HG02759 (cell line): ENCODE measurements around the gene RBM6.
"Not testable (repeated sequence)": the region's sequence is repeated elsewhere in the genome, so short reads cannot be mapped to it uniquely, and the experiment has no call there.

ENCODE experiments used
- ATAC-seq: cut with Tn5 transposase; IDR thresholded peaks from one replicate; pipeline ENCODE4 v1.9.1; 2021; ENCODE audit warnings: mild to moderate bottlenecking, moderate library complexity; ENCODE audit not compliant: unreplicated experiment

RBM6 gene

DNA sequence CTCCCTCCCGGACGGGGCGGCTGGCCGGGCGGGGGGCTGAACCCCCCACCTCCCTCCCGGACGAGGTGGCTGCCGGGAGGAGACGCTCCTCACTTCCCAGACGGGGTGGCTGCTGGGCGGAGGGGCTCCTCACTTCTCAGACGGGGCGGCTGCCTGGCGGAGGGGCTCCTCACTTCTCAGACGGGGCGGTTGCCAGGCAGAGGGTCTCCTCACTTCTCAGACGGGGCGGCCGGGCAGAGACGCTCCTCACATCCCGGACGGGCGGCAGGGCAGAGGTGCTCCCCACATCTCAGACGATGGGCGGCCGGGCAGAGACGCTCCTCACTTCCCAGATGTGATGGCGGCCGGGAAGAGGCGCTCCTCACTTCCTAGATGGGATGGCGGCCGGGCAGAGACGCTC, 145.0 kb downstream of the RBM6 start:
- ATAC-seq: not testable (repeated sequence)

DNA sequence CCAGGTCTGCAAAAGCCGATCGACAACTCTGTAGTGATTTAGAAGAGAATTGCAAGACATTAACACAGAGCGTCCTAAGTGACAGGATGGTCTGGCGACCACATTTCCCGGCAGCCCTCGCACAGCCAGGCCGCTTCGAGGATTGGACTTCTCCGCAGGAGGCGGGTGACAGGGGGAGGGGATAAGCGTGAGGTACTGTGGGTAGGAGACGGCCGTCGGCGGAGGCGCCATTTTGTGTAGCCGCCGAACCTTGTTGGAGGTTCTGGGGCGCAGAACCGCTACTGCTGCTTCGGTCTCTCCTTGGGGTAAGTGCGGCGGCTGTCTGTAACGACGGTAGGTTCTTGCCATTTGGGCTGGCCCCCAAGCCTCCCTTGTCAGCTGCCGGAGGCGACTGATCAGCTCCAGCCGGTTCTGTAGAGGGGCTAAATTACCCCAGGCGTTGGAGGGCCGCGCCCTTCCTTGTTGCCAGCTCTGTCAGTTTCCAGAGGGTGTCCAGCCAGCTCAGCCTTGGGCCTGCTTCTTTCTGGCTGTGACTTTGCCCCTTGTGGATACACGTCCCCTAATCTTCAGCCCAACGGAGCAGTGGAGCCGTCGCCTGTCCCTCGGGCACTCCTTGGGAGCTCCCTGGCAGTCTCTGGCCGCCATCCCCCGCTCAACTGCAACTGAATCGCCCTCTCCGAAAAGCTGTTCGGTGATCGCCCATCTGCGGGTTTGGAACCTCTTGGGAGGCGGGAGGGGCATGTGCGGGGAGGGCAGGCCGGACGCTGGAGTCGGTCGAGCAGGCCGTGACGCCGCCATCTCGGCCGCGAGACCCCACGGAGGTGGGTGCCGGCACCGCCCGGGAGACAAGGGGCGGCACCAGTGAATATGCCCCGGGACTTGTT, 149.0 kb downstream of the RBM6 start, which contains the start of gene RBM5:
RBM5 (plus strand) TSS at position 195 of the 884 bp plus-strand sequence. CDS start 1,516 bp downstream, outside the sequence.
- peak; percentile 95 for ATAC-seq

DNA sequence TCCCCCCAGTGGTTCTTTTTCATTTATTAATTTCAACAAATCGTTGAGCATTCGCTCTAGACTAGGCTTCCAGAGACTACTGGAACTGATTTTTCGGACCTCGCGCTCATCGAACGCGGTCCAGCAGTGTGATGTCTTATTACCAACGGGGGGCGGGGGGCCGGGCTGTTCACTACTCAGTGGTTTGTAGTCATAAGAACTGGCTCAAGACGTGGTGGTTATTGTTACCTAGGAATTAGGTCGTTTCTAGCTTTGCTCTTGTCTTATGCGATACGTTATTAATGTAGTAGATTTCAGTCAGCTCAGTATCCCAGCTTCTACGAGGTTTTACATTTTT, 149.6 kb downstream of the RBM6 start:
- ATAC-seq: peak; percentile 13

DNA sequence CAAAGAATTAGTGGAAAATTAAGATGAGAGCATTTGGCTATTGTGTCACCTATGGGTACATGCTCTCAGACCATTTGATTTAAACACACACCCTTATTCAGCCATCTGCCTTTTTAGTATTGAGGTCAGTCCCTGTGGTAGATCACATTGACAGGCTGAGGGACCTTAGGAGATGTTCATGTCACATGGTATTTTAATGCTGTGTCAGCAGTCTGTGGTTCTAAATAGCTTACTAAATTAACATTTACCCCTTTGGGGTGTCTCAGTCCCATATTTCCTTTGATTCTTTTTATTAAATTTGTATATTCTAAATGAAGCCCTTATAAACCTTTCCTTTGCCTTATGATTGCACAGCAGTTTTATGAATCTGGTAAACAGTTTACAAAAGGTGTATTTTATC, 151.0 kb downstream of the RBM6 start:
- ATAC-seq: no peak

DNA sequence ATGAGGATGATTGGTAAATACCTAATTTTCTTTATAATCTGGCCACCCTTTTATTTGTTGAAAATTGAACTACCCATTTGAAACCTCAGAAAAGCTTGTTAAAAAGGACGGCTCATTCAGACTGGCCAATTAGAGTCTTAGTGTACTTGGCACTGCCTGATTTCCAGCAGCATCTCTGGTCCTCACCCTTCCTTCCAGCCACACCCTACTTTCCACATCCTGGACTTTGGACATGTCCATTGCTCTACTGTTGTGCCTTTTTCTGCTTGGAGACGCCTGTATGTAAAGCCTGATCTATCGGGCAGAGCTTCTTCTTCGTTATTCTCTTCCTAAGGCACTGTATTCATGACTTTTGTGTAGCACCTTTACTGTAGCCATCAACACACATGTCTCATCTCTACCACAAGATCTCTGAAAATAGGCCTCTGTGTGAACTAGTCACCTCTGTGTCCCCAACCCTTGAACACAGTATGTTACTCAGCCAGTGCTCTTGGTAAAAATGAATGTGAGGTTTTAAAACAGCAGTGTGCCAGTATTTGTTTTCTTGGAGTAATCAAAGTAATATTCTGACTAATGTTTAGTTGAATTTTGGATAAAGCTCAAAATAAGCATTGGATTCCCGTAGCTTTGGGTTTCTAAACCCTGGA, 155.5 kb downstream of the RBM6 start:
- no peak for ATAC-seq

- no peak for ATAC-seq
Observed at GRCh38 chr3:50100386-50100785, 160.4 kb downstream of the RBM6 start.

- no peak for ATAC-seq
Observed at GRCh38 chr3:50100956-50101845, 161.3 kb downstream of the RBM6 start.

GRCh38 chr3:50102558-50102957, 162.6 kb downstream of the RBM6 start:
- ATAC-seq: no peak

DNA sequence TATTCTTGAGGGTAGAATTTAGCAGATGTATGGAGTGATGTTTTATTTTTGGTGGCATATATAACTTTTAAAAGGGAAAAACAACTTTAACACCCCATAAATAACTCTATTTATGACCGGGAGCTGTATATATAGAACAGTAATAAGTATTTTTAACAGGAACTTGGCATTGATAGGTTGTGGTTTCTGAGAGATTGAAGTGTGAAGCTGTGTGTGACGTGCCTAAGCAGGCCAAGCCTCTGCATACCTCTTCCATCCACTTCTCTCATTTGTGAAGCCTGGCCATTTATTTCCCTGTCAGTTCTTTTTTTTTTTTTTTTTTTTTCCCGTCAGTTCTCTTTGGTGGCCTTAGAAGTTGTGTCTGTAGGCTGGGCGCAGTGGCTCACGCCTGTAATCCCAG, 171.8 kb downstream of the RBM6 start:
- no peak for ATAC-seq

- no peak for ATAC-seq
Observed at GRCh38 chr3:50112462-50112861, 172.5 kb downstream of the RBM6 start.

DNA sequence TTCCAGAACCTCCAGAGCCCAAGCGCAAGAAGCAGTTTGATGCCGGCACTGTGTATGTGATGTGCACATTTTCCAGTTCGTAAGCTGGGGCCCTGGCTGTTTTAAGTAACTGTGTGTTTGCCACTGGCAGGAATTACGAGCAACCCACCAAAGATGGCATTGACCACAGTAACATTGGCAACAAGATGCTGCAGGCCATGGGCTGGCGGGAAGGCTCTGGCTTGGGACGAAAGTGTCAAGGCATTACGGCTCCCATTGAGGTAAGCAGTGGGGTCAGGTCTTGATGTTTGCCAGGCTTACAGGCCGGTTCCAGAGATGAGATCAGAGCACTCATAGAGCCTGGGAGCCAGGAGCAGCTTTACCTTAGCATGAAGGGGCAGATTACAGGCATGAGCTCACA, 177.2 kb downstream of the RBM6 start:
- no peak for ATAC-seq

DNA sequence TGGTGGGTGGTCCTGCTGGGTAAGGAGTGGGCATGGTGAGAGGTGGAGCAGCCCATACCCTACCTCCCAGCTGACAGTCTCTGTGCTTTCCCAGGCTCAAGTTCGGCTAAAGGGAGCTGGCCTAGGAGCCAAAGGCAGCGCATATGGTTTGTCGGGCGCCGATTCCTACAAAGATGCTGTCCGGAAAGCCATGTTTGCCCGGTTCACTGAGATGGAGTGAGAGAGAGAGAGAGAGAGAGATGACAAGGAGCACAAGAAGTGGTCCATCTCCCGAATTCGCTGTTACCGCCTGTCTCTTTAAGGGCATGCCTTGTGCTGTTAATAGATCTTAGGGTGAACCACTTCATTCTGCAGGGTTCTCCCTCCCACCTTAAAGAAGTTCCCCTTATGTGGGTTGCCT, 178.3 kb downstream of the RBM6 start:
- ATAC-seq: no peak

DNA sequence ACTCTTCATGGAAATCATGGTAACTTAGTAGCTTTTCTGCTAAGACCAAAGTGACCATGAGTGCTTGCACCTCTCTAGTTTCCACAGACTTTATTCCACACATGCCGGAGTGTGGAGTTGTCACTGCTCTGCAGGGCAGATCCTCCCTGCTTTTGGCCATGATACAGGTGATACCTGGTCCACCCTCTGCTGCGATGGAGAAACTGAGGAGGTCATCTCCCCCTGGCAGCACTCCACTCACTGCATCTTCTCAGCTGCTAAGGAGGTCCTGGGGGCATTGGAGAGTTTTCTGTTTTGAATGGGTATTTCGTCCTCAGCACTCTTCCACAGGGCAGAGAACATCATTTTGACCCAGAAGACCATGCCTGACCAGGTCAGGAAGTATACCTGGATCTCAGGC, 179.8 kb downstream of the RBM6 start:
- ATAC-seq: no peak

- no peak for ATAC-seq
Observed at GRCh38 chr3:50120364-50121071, 180.6 kb downstream of the RBM6 start.

DNA sequence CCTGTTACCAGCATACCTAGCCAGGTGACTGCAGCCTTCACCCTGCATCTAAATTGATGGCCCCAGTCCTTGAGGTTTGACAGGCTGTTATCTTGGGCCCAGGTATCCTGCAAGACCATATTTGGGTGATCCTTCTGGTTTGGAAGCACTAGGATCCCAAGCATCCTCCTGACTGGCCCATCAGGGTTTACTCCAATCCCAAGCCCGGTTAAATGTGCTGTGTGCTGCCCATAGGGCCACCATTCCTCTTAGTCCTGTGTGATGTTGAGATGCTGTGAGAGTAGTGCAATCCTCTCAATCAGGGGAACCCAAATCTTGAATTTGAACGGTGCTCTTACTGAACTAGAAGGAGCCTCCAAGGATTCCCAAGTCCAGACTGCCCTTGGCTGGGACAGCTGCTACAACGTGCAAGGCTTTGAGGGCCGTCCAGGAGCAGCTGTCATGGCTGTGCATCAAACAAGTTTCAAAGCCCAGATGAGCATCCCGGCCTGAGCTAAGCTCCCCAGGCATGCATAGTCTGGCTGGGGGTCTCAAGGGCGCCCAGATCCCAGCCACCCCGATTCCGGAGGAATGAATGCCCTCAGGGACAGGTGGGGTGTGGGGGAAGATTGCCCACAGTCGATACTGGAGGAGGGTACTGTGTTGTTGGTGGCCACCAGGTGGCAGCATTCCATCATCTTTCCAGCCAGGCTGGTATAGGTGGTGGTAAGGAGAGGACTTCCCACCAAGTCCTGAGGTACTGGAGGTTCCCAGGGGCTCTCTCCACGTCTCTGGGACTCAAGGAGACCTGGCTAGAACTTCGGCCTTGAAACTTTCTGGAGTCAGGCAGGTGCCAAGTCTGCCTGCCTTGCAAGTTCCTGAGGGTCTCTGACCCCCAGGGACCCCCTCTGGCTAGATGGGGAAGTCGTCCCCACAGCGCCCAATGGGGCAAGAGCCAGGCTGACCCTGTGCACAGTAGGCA, 181.4 kb downstream of the RBM6 start:
- ATAC-seq: peak; percentile 67

DNA sequence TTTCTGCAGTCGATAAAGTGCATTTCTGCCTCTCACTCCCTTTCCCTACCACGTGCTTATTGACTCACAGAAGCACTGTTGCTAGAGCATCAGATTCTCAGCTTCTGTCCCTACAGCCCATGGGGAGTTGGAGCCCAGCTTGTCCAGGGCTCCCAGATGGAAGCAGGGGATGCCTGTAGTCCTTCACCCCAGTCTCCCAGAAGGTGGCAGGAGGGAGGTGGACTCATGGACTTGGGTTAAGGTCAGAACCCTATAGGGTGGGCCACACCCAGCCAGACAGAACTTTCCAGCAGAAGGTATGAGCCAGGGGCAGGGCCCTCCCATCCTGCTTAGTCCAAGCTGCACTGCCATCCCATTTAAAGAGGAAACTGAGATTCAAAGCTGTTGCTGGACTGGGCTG, 182.1 kb downstream of the RBM6 start:
- no peak for ATAC-seq

- no peak for ATAC-seq
Observed at GRCh38 chr3:50122661-50123391, 182.9 kb downstream of the RBM6 start.

- no peak for ATAC-seq
Observed at GRCh38 chr3:50123394-50124051, 183.6 kb downstream of the RBM6 start.
